Gastroesophageal sphincter (tissue), 4 donors: ENCODE data around the gene RAPGEF2. TPM values are rescaled to one million over a fixed set of nuclear protein-coding genes. Genes with fewer than 3 reads are reported as not detected.

Experiments used
- ATAC-seq: fragments of 150-250 bp; one replicate; pipeline ENCODE4 v1.9.1; 2016; ENCODE audit warnings: mild to moderate bottlenecking, moderate library complexity
- H3K27ac ChIP-seq, 4 donors: fragments of 200-600 bp; sonication (generic) in 3 of 4; 1 replicate in 3 of 4; 2 replicates in 1 of 4; pipeline ENCODE4 v1.5.1; 2016 to 2019
- H3K27me3 ChIP-seq: fragments of 200-600 bp; sonication (generic); one replicate; pipeline ENCODE4 v1.5.1; 2019
- H3K36me3 ChIP-seq, 2 donors: fragments of 200-600 bp; sonication (generic); one replicate each; pipeline ENCODE4 v1.5.1; 2019; ENCODE audit warnings: control low read depth in 1 of 2
- H3K4me1 ChIP-seq, 3 donors: fragments of 200-600 bp; sonication (generic); 1 replicate in 2 of 3; 2 replicates in 1 of 3; pipeline ENCODE4 v1.5.1; 2016 to 2019; ENCODE audit warnings: control low read depth in 2 of 3
- H3K4me3 ChIP-seq, 2 donors: fragments of 200-600 bp; sonication (generic); one replicate each; pipeline ENCODE4 v1.5.1; 2019; ENCODE audit warnings: mild to moderate bottlenecking in 1 of 2, moderate library complexity in 1 of 2
- H3K9me3 ChIP-seq, 3 donors: fragments of 200-600 bp; sonication (generic); one replicate each; pipeline ENCODE4 v1.5.1; 2017 to 2019; ENCODE audit warnings: control low read depth in 2 of 3
- EP300 ChIP-seq: sonication (generic); formaldehyde crosslinking; IDR thresholded peaks from one replicate; pipeline ENCODE4 v1.6.1; 2017; ENCODE audit warnings: antibody characterized with exemption, mild to moderate bottlenecking
- POLR2A ChIP-seq, 2 donors: fragments of 450-650 bp; IDR thresholded peaks; one replicate each; pipeline ENCODE4 v1.6.1; 2017; ENCODE audit warnings: antibody characterized with exemption in 2 of 2, mild to moderate bottlenecking in 2 of 2, moderate library complexity in 1 of 2
- POLR2AphosphoS5 ChIP-seq: sonication (generic); formaldehyde crosslinking; IDR thresholded peaks from one replicate; pipeline ENCODE4 v1.6.1; 2017; ENCODE audit warnings: antibody characterized with exemption
- WGBS, 2 donors: methylation state at CpG; one replicate each; pipeline ENCODE4 v1.1.5; 2018; ENCODE audit warnings: low coverage in 1 of 2; 5-methylcytosine and 5-hydroxymethylcytosine counted together
- total RNA-seq, 4 donors: library from RNA; depleted of rRNA; stranded (reverse); fragments of >200 nt; gene quantifications; one replicate each; pipeline ENCODE4 v1.1.0, GENCODE V29; 2016
- TF ChIP-seq, protein P1 (sequence below), 4 experiments: fragments of 200-600 bp in 2 of 4; fragments of 450-650 bp in 2 of 4; sonication (generic) in 1 of 4; IDR thresholded peaks; one replicate each; pipeline ENCODE4 v1.5.1; 2017 to 2019; ENCODE audit warnings: antibody characterized with exemption in 4 of 4, mild to moderate bottlenecking in 2 of 4, moderate library complexity in 2 of 4

Gene RAPGEF2
- total RNA-seq, 4 donors from 2014 or later: 49.5 to 67.5 (median 60.9) TPM

DNA sequence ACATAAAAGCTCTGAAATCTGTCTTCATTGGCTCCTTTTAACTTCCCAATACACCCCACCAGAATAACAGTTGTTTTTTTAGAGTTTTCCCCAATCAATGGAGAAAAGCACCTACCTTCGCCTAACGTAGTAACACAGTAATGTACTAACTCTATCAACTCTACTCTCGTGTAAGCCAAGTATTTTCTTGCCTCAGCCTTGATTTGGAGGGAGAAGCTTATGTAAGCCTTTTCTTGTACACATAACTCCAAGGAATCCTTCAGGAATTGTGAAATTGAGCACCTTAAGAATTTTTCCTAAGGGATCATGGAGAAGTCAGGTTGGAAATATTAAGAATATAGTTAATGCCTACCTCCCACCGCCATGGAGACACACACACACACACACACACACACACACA, 181.2 kb downstream of the RAPGEF2 start:
- ATAC-seq: no peak
- TF ChIP-seq, protein P1, sequence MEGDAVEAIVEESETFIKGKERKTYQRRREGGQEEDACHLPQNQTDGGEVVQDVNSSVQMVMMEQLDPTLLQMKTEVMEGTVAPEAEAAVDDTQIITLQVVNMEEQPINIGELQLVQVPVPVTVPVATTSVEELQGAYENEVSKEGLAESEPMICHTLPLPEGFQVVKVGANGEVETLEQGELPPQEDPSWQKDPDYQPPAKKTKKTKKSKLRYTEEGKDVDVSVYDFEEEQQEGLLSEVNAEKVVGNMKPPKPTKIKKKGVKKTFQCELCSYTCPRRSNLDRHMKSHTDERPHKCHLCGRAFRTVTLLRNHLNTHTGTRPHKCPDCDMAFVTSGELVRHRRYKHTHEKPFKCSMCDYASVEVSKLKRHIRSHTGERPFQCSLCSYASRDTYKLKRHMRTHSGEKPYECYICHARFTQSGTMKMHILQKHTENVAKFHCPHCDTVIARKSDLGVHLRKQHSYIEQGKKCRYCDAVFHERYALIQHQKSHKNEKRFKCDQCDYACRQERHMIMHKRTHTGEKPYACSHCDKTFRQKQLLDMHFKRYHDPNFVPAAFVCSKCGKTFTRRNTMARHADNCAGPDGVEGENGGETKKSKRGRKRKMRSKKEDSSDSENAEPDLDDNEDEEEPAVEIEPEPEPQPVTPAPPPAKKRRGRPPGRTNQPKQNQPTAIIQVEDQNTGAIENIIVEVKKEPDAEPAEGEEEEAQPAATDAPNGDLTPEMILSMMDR (IDR thresholded peaks at IDR 0.05): no peak
- TF ChIP-seq POLR2AphosphoS5 (no peak), EP300 (no peak), POLR2A (IDR thresholded peaks at IDR 0.05) (no peak)
- 36 to 65% methylated on average over 3 to 4 of the region's 4 CpGs for WGBS, 2 donors
- no peaks in the 10 kb centered on the region for H3K9me3 ChIP-seq
- no peaks in the 10 kb centered on the region for H3K36me3 ChIP-seq
- no peaks in the 10 kb centered on the region for H3K27me3 ChIP-seq
- peaks cover 0 to 19% (median 0%) of the 10 kb centered on the region in 3 donors for H3K4me1 ChIP-seq
- H3K27ac ChIP-seq: no peak overlapping the region
- no peak overlapping the region for H3K4me3 ChIP-seq

DNA sequence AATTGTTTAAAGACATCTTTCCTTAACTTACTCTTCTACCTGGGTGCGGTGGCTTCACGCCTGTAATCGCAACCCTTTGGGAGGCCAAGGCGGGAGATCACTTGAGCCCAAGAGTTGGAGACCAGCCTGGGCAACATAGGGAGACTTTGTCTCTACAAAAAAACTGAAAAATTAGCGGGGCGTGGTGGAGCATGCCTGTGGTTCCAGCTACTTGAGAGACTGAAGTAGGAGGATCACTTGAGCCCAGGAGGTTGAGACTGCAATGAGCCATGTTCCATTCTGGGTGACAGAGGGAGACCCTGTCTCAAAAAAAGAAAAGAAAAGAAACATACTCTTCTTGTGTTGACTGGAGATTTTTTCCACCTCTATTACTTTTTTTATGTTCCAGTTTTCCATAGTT, 181.9 kb downstream of the RAPGEF2 start:
- 90 to 100% methylated on average over 3 to 6 of the region's 6 CpGs for WGBS, 2 donors
- Histone ChIP-seq H3K4me3 (no peak overlapping the region), H3K27me3 (no peaks in the 10 kb centered on the region), H3K9me3 (no peaks in the 10 kb centered on the region), H3K36me3 (no peaks in the 10 kb centered on the region), H3K27ac (no peak overlapping the region), H3K4me1 (peaks cover 0 to 20% (median 0%) of the 10 kb centered on the region in 3 donors)
- no peak for ATAC-seq
- no peak for TF ChIP-seq EP300
- TF ChIP-seq POLR2A (IDR thresholded peaks at IDR 0.05): no peak
- TF ChIP-seq, protein P1 (IDR thresholded peaks at IDR 0.05): no peak
- no peak for TF ChIP-seq POLR2AphosphoS5

DNA sequence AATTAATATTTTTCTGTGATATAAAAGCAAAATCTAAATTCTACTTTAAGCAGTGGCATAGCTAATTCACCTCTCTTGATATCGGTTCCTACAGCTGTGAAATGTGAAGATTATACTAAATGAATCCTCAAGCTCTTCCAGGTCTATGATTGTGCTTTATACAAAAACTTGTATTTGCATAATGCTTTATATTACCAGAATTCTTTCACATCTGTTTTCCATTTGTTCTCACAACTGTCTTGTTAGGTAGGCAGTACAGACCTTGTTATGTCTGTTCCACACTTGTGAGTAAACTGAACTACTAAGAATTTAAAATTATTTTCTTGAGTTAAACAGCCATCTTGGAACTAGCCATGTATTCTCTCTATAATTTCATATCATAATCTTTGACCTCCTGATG, 184.9 kb downstream of the RAPGEF2 start:
- TF ChIP-seq, protein P1 (IDR thresholded peaks at IDR 0.05): no peak
- TF ChIP-seq POLR2A (IDR thresholded peaks at IDR 0.05) (no peak), POLR2AphosphoS5 (no peak), EP300 (no peak)
- no peaks in the 10 kb centered on the region for H3K36me3 ChIP-seq
- H3K4me3 ChIP-seq: no peak overlapping the region
- peaks cover 0 to 8% (median 0%) of the 10 kb centered on the region in 3 donors for H3K4me1 ChIP-seq
- no peaks in the 10 kb centered on the region for H3K9me3 ChIP-seq
- no peak overlapping the region for H3K27ac ChIP-seq
- no peaks in the 10 kb centered on the region for H3K27me3 ChIP-seq
- ATAC-seq: no peak
- 88 to 94% methylated on average over 1 of the region's 1 CpG for WGBS, 2 donors

DNA sequence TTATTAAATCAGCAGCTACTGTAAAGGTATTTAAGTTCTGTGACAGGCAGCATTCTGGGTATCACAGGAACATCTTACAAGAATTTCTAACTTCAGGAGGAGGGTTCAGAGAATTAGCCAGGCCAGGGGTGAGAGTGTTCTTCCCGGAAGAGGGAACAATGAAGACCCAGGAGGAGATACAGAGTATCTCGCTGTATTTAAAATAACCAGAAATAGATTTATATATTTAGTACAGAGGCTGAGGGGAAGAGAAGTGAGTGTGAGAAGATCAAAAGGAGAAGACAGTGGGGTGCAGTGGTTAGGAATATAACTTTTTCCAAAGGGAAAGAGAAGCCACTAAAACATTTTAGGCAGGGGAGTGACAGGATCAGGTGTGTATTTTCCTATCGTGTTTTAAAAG, 186.8 kb downstream of the RAPGEF2 start:
- Histone ChIP-seq H3K27ac (no peak overlapping the region), H3K9me3 (no peaks in the 10 kb centered on the region), H3K27me3 (no peaks in the 10 kb centered on the region), H3K4me3 (no peak overlapping the region), H3K4me1 (peaks cover 0 to 6% (median 0%) of the 10 kb centered on the region in 3 donors), H3K36me3 (no peaks in the 10 kb centered on the region)
- ATAC-seq: no peak
- no peak for TF ChIP-seq POLR2AphosphoS5
- no peak for TF ChIP-seq EP300
- TF ChIP-seq POLR2A (IDR thresholded peaks at IDR 0.05): no peak
- TF ChIP-seq, protein P1 (IDR thresholded peaks at IDR 0.05): no peak
- WGBS, 2 donors: 84 to 87% methylated on average over 2 to 3 of the region's 3 CpGs

DNA sequence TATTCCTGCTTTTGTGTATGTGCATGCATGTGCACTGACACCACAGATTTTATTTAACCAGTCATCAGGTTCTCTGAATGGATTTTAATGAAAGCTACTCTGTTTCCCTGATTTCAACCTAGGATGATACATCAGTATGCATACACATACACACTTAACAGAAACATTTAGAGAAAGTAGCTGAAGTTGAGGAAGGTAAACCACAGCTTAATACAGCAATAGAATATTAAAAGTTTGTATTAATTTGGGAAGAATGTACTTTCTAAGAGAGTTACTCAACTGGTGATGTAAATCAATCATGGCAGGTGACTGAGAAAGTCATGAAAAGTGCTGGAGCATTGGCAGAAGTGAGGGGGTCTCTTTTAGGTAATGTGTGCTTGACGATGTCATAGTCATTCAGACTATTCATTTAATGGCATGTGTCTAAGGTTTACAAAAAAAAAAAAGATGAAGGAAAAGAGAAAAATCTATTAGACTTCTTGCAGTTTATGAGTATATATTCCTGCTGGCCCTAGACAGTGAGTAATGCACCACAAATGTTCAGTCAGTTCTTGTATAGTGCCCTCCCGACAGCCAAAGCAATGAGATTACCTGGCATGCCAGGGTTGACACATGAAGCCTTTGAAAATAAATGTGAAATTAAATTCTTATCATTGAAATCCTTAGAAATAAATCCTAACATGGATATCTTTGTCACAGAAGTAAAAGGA, 187.6 kb downstream of the RAPGEF2 start:
- ATAC-seq: no peak
- no peak overlapping the region for H3K4me3 ChIP-seq
- H3K27ac ChIP-seq: no peak overlapping the region
- no peaks in the 10 kb centered on the region for H3K36me3 ChIP-seq
- WGBS, 2 donors: 51 to 80% methylated on average over 2 of the region's 2 CpGs
- H3K9me3 ChIP-seq: no peaks in the 10 kb centered on the region
- H3K27me3 ChIP-seq: no peaks in the 10 kb centered on the region
- TF ChIP-seq EP300 (no peak), POLR2A (IDR thresholded peaks at IDR 0.05) (no peak), POLR2AphosphoS5 (no peak)
- TF ChIP-seq, protein P1 (IDR thresholded peaks at IDR 0.05): no peak
- peaks cover 0 to 10% (median 0%) of the 10 kb centered on the region in 3 donors for H3K4me1 ChIP-seq
